ENCODE measurements around the gene STAG2.

- TF ChIP-seq CTCF (CRISPR knock-in tag; IDR thresholded peaks at IDR 0.05) (no peak), POLR2AphosphoS5 (IDR thresholded peaks at IDR 0.05; ENCODE audit: low read depth, low read length) (no peak), ATF7 (IDR thresholded peaks at IDR 0.05) (no peak), ATF7 (CRISPR knock-in tag; IDR thresholded peaks at IDR 0.05) (no peak), ZNF451 (CRISPR knock-in tag; IDR thresholded peaks at IDR 0.05) (no peak), MXI1 (IDR thresholded peaks at IDR 0.05; ENCODE audit: borderline replicate concordance, low read depth, low read length) (no peak)
- TF ChIP-seq, protein P1, sequence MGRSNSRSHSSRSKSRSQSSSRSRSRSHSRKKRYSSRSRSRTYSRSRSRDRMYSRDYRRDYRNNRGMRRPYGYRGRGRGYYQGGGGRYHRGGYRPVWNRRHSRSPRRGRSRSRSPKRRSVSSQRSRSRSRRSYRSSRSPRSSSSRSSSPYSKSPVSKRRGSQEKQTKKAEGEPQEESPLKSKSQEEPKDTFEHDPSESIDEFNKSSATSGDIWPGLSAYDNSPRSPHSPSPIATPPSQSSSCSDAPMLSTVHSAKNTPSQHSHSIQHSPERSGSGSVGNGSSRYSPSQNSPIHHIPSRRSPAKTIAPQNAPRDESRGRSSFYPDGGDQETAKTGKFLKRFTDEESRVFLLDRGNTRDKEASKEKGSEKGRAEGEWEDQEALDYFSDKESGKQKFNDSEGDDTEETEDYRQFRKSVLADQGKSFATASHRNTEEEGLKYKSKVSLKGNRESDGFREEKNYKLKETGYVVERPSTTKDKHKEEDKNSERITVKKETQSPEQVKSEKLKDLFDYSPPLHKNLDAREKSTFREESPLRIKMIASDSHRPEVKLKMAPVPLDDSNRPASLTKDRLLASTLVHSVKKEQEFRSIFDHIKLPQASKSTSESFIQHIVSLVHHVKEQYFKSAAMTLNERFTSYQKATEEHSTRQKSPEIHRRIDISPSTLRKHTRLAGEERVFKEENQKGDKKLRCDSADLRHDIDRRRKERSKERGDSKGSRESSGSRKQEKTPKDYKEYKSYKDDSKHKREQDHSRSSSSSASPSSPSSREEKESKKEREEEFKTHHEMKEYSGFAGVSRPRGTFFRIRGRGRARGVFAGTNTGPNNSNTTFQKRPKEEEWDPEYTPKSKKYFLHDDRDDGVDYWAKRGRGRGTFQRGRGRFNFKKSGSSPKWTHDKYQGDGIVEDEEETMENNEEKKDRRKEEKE (IDR thresholded peaks at IDR 0.05): no peak
Observed at GRCh38 chrX:124028182-124028581, 66.7 kb downstream of the STAG2 start.

Data from HepG2 (cell line).